Measurements from ENCODE around the gene DLG2.
A peak's percentile ranks its signal among the peaks of the same experiment; 100 is the strongest.
"Not testable (repeated sequence)": the region's sequence is repeated elsewhere in the genome, so short reads cannot be mapped to it uniquely, and the experiment has no call there.

Gene DLG2

DNA sequence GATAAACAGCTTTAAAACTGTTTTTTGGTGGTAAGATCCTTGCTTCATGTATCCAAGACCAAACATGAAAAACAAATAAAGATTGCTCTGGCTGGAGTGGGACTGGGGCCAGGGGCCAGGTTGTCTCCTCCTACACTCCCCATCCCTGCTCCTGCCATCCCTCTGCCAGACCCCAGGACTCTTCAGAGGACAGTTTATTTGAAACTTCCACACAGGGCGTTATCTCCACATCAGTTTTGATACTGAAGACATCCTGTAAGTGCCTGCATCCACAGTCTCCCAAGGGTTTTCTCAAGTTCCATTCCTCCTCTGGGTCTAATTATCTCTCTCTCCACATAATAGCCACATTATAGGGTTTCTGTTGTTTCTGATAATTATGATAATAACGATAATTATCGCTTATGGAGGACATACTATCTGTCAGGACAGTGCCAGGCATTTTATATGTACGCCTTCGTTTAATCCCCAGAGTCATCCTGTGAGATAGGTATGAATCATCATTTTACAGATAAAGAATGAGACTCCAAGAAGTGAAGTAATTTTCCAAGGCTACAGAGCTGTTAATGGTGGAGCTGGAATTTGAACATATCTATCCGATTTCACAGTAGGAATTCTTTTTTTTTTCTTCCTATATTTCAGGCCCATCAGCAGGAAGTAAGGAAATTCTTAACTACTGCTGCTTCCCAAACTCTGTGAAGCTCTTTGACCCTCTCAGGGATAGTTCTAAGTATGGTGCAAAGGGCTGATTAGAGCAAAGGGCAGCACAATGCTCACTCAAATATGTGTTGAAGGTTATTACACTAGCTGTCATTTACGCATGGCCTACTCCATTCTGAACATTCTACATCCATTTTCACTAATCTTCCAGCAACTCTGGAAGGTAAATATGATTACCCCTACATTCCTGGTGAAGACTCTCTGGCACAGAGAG, 1852.9 kb downstream of the DLG2 start:
- no peak for DNase-seq (ENCODE audit: low spot score)

DNA sequence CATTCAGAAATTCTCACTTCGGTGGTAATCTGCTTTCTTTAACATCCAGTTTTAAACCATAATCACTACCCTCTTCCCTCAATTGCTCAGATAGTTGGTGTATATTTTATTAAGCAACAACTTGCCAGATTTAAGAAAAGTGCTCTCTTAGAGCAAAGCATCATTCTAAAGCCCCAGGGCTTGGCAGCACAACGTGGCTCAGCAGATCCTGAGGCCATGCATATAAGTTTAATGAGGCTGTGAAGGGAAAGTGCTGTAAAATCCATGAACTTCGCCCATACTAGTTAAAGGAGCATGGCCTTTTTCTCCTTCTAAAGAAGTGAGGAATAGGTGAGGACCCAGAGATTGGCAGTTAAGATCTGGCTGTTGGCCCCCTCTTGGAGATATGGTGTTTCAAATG, 1858.7 kb downstream of the DLG2 start:
- no peak for DNase-seq (ENCODE audit: low spot score)

DNA sequence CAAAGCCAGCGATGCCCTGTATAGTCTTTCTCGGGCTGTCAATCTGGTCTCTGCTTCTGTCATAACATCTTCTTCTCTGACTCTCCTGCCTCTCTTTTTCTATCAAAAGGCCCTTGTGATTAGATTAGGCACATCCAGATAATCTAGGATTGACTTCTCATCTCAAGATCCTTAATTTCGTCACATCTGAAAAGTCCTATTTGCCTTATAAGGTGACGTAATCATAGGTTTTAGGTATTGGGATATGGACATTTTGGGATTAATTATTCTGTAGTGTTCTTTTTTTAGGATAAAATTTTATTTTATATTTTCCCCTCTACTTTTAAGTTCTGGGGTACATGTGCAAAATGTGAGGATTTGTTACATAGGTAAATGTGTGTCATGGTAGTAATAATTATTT, 1860.2 kb downstream of the DLG2 start:
- no peak for DNase-seq (ENCODE audit: low spot score)

DNA sequence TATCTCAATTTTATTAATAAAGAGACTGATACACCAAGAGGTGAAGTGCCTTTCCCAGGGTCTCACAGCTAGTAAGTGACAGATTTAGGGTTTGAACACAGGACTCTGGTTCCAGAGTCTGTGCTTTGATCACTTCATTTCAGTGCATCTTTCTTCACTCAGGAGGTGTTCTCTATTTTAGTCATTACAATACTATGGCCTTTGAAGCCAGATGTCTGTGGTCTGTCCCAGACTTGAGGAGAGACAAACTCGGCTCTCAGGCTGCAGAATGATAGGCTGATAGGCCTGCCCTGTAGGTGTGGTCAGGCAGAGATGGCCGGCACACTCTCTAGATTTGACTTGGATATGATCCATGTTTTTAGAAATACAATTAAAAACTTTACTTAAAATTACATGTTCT, 1862.5 kb downstream of the DLG2 start:
- DNase-seq (ENCODE audit: low spot score), result no peak

DNA sequence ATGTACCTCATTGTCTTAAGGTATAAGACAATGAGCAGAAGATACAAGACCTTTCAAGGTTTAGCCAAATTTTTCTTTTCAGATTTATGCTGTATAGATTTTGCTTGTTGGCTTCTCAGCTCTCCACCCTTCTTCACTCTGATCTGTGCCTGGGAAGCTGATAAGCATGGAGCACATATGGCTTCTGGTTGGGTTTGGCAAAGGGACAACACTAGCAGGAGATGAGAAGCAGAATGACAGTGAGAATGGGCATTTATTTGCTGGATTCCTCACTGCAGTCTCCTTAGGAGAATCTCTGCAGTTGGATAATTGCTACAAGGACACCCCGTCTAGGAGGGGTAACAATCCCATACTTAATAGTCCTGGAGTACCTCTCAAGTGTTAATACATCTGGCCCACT, 1866.2 kb downstream of the DLG2 start:
- DNase-seq (ENCODE audit: low spot score), result no peak

DNA sequence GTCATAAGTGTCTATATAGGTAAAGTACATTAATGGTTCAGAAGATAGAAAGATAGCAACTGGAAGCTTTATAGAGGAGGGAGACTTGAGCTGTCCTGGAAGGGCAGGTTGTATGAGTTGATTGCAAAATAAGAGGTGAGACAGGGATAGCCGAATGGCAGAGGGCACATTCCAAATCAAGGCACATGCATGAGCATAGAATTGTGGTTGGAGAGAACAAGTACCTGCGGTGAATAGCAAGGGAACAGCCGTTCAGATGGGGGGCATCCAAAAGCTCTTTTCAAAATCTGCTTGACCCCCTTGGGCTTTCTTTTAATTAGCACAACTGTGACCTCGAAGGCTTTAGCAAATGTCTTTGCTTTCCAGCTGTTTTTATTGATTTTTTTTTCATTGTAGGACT, 1868.0 kb downstream of the DLG2 start:
- DNase-seq (ENCODE audit: low spot score), result no peak

DNA sequence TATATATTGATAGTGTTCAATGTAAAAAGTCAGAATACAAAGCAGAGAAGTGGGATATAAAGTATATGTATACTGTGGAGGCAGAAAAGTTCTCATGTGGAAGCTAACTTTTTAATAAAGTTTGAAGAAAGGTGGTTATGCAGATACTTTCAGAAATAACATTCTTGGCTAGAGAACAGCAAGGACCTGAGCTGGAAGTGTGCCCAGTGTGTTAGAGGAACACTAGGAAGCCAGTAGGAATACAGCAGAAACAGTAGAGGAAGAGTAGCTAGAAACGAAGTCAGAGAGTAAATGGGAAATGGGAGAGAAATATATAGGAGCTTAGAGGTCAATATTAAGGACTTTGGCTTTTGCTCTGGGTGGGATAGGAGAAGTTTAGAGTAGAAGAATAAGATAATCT, 1876.1 kb downstream of the DLG2 start:
- no peak for DNase-seq (ENCODE audit: low spot score)

DNA sequence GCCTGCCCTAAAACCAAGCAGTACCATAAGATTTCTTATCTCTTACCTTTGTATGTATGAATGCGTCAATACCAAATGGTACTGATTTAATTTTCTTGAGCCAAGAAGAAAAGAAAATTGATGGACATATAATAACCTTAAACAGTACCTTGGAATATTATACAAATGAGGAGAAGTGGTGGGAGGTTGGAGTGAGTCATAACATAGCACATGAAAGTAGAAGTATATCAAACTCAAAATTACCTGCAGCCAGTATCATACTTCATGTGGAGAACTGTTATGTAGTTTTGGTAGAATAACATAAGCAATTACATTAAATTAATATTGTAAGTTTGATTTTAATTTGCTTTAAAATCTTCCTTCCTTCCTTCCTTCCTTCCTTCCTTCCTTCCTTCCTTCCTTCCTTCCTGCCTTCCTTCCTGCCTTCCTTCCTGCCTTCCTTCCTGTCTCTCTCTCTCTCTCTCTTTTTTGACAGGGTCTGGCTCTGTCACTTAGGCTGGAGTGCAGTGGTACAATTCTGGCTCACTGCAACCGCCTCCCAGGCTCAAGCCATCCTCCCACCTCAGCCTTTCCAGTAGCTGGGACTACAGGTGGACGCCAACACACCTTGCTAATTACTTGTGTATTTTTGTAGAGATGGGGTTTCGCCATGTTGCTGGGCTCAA, 1880.1 kb downstream of the DLG2 start:
- no peak for DNase-seq (ENCODE audit: low spot score)

DNA sequence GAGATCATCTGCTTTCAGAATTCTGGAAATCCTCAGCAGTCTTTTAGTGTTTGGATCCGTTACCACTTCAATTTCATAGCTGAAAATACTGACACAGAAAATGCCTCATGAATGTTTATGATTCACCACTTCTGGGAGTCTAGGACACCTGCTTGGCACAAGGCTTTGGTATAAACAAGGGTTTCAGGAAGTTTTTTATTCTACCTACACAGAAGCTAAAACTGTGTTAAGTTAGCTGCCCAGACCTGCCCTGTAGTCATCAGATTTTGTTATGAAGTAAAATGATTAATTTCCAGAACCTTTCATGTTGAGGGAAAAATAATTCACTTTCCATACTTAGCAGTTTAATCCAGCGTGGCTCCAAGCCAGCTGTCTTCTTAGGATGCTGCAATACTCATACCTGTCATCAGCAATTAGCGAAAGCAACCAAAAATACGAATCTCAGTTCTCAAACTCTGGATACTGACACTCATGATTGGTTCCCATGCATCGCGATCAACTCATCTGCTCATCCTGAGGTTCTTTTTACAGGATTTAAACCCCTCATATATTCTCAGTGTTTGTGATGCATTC, 1882.4 kb downstream of the DLG2 start:
- no peak for DNase-seq (ENCODE audit: low spot score)

DNA sequence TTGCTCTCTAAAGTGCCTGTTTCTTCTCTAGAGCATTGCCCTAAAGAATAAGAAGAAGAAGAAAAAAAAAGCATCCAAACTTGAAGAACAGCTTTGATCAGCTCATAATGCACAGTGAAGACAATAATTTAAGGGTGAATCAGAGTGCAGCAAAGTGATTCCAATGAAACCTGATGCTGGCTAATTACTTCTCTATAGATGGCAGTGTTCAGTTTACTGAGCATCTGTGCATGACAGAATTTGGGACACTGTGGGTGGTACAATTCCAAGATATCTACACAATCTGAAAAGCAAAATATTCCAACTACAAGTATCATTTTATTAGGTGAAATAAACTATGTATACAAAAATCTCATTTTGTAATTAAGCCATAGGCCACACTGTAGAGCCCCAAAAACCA, 1890.5 kb downstream of the DLG2 start:
- no peak for DNase-seq (ENCODE audit: low spot score)

DNA sequence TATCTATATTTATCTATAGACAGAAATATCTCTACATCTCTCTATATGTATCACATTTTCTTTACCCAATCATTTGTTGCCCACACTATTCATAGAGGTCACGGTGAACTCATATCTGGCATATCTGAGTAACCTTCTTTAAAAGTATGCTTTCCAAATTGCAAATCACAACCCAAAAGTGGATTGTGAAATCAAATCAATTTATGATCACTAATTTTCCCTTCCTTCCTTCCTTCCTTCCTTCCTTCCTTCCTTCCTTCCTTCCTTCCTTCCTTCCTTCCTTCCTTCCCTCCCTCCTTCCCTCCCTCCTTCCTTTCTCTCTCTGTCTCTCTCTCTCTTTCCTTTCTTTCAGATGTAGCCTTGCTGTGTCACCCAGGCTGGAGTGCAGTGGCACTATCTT, 1893.0 kb downstream of the DLG2 start:
- no peak for DNase-seq (ENCODE audit: low spot score)

DNA sequence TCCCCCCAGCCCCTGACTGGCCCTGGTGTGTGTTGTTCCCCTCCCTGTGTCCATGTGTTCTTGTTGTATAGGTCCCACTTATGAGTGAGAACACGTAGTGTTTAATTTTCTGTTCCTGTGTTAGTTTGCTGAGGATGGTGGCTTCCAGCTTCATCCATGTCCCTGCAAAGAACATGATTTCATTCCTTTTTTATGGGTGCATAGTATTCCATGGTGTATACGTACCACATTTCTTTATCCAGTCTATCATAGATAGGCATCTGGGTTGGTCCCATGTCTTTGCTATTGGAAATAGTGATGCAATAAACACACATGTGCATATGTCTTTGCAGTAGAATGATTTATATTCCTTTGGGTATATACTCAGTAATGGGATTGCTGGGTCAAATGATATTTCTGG, 1895.9 kb downstream of the DLG2 start:
- DNase-seq (ENCODE audit: low spot score), result not testable (repeated sequence)

DNA sequence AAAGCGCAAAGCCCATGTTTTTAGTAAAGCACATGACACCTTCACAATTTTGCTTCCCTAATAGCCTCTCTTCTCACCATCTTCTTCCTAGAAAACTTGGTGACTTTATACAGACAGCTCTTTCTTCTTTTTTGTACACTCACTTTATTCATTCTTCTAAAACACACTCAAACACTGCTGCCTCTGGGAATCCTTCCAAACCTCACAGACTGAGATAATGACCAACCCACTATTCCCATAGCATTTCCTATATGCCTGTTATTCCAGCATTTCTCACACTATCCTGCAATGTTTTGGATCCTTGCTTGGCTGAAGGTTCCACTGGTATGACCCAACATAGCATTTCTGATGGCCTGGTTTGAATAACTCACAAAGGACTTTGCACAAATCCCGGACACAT, 1898.9 kb downstream of the DLG2 start:
- no peak for DNase-seq (ENCODE audit: low spot score)

DNA sequence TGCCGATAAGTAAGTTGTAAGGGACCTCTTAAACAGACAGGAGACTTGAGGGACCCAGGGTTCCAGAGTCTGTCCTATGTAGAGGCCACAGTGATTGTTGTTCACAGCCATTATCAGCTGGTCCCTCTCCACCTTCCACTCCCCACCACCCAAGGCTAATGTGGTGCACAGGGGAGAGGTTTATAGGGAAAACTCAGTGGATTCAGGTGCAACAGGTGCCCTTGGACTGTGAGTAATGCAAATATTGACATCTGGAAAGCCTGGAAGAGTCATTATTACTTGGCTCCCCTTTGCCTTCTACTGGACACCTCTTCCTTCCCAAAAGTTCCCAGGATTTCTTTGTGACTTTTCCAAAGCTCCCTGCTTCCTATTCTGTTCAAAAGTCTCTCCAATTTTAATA, 1899.9 kb downstream of the DLG2 start:
- DNase-seq (ENCODE audit: low spot score), result no peak

DNA sequence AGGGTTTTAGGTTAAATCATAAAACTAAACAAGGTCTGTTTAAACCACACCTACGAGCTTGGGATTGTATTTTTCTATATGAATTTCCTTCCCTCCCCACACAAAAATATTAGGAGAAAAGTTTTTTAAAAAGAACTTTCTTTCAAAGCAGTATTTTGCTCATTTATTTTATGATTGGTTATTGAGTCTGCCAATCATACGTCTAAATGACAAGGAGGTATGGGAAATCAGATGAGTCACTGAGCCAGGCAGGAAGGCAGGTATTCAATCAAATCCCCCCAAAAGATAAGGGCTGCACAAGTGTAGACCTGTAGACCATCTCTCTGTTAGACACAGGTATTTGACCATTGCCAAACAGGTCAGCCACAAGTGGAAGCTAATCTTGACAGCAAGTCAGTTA, 1900.8 kb downstream of the DLG2 start:
- DNase-seq (ENCODE audit: low spot score), result no peak

DNA sequence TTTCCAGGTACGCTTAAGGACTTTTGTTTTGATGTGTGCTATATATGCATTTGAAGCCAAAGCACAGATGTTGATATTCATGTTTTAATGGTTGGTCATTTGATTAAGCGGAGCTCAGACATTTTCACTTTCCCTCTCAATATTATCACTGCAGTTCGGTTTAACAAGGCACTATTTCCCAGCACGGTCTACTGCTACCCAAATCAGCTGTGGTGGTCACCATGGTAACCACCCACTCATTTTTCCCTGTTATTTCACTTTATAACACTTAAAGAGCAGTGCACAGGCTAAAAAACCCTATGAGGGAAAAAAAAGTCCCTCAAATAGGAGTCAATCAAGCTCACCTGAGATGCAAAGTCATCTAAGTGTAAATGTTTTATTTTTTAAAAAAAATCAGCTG, 1901.4 kb downstream of the DLG2 start:
- DNase-seq (ENCODE audit: low spot score), result no peak

DNA sequence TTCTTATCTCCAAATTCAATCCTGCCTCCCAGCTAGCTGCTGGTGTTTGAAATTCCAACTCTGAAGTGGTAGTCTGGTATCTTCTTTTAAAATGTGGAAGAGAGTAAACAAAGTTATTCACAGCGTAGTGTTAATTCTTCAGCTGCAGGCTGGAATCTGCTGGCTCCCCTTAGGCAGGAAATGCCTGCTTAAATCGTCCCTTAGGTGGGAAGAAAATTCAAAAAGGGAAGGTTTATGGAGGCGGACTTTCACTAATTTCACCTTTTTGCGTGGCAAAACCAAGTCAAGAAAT, 1901.9 kb downstream of the DLG2 start:
- DNase-seq (ENCODE audit: low spot score), result no peak

DNA sequence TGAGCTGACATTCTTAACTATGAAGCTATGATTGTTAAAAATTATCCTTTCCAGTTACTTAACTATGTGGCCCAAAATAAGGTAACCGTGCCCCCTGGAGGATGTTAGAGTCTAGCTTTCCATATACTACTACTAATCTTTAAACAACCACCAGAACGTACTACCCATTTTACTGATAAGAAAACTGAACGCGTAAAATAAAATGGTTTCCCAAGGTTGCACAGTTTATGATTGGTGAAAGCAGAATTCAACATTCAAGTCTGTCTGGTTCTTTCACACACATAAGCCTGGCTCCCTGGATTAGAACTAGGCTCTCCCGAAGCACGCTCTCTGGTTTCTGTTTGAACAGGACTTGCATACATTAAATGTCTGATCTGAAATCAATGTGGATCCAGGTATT, 1903.1 kb downstream of the DLG2 start:
- DNase-seq (ENCODE audit: low spot score), result peak; percentile 7

DNA sequence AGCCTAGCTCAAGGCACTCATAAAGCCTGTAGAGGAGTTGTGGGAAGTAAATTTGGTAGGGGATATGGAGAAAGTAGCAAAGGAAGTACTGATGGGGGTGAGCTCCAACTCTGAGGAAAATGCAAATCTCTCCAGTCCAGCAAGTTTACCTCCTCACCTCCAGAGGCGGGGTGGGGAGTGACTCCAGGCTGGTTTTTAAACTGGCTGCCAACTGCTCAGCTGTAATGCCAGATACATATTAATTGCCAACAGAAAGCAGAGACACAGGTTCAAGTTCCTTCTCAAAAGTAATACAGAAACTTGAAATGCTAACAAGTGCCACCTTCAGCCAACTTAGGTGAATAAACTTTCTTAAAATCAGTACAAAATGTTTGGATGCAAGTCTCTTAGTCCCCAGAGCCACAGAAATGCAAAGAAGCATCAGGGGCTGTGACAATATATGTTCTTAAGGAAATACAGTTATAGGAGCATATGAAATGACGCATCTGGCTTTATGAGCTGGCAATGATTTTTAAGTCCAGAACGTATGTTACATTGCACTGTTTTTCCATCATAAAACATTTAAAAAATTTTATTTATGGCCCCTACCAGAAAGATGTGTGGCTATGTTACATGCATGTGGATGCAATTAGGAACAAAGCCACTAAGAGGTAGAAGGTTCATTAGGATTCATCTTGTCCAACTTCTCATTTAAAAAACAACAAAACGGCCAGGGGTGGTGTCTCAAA, 1904.6 kb downstream of the DLG2 start:
- no peak for DNase-seq (ENCODE audit: low spot score)

DNA sequence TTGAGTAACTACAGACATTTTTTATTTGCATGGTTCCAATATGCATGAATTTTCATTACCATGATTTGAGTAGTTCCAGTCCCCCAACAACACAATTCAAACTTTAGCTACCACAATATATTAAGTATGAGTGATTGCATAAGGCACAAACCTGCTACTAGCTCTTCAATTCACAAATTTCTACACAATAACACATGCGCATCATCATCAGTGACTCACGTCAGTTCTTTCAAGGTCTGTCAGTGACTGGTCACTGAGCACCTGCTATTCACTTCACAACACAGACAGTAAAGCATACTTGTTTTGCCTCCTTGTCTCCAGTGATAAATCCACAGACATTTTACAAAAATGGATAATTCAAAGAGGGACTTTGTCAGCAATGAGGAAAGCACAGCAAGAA, 1905.9 kb downstream of the DLG2 start:
- no peak for DNase-seq (ENCODE audit: low spot score)

DNA sequence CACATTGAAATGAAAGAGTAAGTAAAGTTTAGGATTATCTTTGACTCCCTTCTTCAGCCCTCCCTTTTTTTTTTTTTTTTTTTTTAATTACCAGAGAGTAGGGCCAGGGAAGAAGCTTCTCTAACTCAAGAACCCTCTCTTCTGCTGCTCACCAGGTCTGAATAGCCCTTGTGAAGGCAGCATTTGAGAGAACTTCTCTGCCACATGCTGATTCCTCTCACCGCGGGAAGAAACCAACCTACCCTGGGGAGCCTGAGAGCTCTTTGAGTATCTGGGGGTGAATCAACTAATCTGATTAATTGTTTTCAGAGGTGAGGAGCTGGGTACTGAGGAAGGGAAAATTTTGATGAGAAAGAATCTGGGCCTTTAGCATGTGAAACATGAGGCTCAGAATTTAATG, 1906.5 kb downstream of the DLG2 start:
- no peak for DNase-seq (ENCODE audit: low spot score)

DNA sequence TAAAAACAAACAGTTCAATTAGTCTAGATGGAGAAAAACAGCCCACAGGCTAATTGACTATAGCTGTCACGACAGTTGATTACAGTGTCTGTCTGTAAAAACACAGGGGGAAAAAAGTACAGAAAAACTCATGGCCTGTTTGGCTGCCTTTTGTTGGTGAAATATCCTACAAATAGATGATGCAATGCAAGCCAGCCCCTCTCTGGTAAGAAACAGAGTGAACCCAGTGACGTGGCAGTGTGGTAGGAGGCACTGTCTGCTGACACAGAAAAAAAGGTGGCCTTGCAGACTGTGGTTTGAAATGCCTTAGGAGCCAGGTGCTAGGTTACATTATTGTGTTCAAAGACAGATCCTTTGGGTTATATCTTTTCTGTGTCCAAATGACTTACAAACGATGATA, 1909.6 kb downstream of the DLG2 start:
- peak; percentile 7 for DNase-seq (ENCODE audit: low spot score)
